HepG2 (cell line): ENCODE data around the gene ANKMY2. TPM values are rescaled to one million over a fixed set of nuclear protein-coding genes. Genes with fewer than 3 reads are reported as not detected.

ENCODE experiments used
- CCAR2 ChIP-seq: fragments of 200-400 bp; formaldehyde crosslinking; optimal IDR thresholded peaks from 2 replicates; pipeline ENCODE3; 2018; ENCODE audit warnings: low read depth, mild to moderate bottlenecking, low read length, moderate library complexity
- EZH2 ChIP-seq: conservative IDR thresholded peaks from 2 replicates; pipeline ENCODE4 v1.6.1; 2012; ENCODE audit warnings: mild to moderate bottlenecking, low read depth, low read length, moderate library complexity
- GABPA ChIP-seq, 2 experiments: IDR thresholded peaks; 2 replicates each; pipeline ENCODE4 v1.6.1; 2011 to 2016; ENCODE audit warnings: low read depth in 2 of 2, low read length in 1 of 2, missing biosample characterization in 1 of 2, missing genetic modification characterization in 1 of 2
- IRX3 ChIP-seq: sonication (generic); formaldehyde crosslinking; IDR thresholded peaks from 2 replicates; pipeline ENCODE4 v1.8.1; 2023; ENCODE audit warnings: mild to moderate bottlenecking, low read depth, missing genetic modification reagents, borderline replicate concordance
- KDM5B ChIP-seq: sonication (generic); formaldehyde crosslinking; IDR thresholded peaks from 2 replicates; pipeline ENCODE4 v1.4.0; 2020; ENCODE audit warnings: missing genetic modification reagents, mild to moderate bottlenecking, borderline replicate concordance
- MIER2 ChIP-seq: IDR thresholded peaks from 2 replicates; pipeline ENCODE4 v1.6.1; 2016; ENCODE audit warnings: missing biosample characterization, missing genetic modification reagents
- PRMT3 ChIP-seq: sonication (generic); formaldehyde crosslinking; IDR thresholded peaks from 2 replicates; pipeline ENCODE4 v1.8.1; 2022; ENCODE audit warnings: low read depth, mild to moderate bottlenecking, moderate library complexity, missing genetic modification reagents, borderline replicate concordance
- SATB2 ChIP-seq: sonication (generic); formaldehyde crosslinking; IDR thresholded peaks from 2 replicates; pipeline ENCODE4 v1.5.0; 2020; ENCODE audit warnings: missing genetic modification reagents
- SMC3 ChIP-seq: IDR thresholded peaks from 2 replicates; pipeline ENCODE4 v1.6.1; 2011; ENCODE audit warnings: low read length, improper control_type of control experiment
- YEATS4 ChIP-seq: sonication (generic); formaldehyde crosslinking; IDR thresholded peaks from 2 replicates; pipeline ENCODE4 v1.4.0; 2020; ENCODE audit warnings: missing genetic modification reagents, borderline replicate concordance
- ZBTB7A ChIP-seq: sonication (generic); formaldehyde crosslinking; IDR thresholded peaks from 2 replicates; pipeline ENCODE4 v1.8.0; 2022; ENCODE audit warnings: mild to moderate bottlenecking, missing genetic modification reagents
- ZNF205 ChIP-seq: IDR thresholded peaks from 2 replicates; pipeline ENCODE4 v1.6.1; 2018; ENCODE audit warnings: missing biosample characterization, missing genetic modification reagents
- ZNF282 ChIP-seq: fragments of 450-650 bp; IDR thresholded peaks from 2 replicates; pipeline ENCODE4 v1.6.1; 2018; ENCODE audit not compliant: partially characterized antibody
- ZNF546 ChIP-seq: sonication (generic); formaldehyde crosslinking; conservative IDR thresholded peaks from 2 replicates; pipeline ENCODE4 v1.8.1; 2023; ENCODE audit warnings: mild to moderate bottlenecking, missing genetic modification reagents
- ZNF552 ChIP-seq: sonication (generic); formaldehyde crosslinking; IDR thresholded peaks from 2 replicates; pipeline ENCODE4 v1.9.0; 2022; ENCODE audit warnings: missing genetic modification reagents, mild to moderate bottlenecking, borderline replicate concordance
- ZNF713 ChIP-seq: sonication (generic); formaldehyde crosslinking; IDR thresholded peaks from 2 replicates; pipeline ENCODE4 v1.4.0; 2020; ENCODE audit warnings: mild to moderate bottlenecking, missing genetic modification reagents
- ZNF747 ChIP-seq: sonication (generic); formaldehyde crosslinking; IDR thresholded peaks from 2 replicates; pipeline ENCODE4 v1.8.1; 2023; ENCODE audit warnings: missing genetic modification reagents, mild to moderate bottlenecking, borderline replicate concordance
- ZNF773 ChIP-seq: sonication (generic); formaldehyde crosslinking; IDR thresholded peaks from 2 replicates; pipeline ENCODE4 v1.4.0; 2020; ENCODE audit warnings: missing genetic modification reagents, borderline replicate concordance
- ZNF777 ChIP-seq: sonication (generic); formaldehyde crosslinking; IDR thresholded peaks from 2 replicates; pipeline ENCODE4 v1.4.0; 2020; ENCODE audit warnings: missing genetic modification reagents
- polyA plus RNA-seq, 8 experiments: library from polyadenylated mRNA; depleted of rRNA in 3 of 8; stranded (reverse) in 7 of 8; unstranded in 1 of 8; fragments of >200 nt; fragmentation: Illumina TruSeq in 4 of 8; extraction: Trizol in 4 of 8; gene quantifications; 2 replicates each; pipeline versions ENCODE4 v1.2.1 to v1.2.3, GENCODE V29; 2011 to 2016; ENCODE audit warnings: low read depth in 4 of 8, missing spikeins in 1 of 8, mixed read lengths in 1 of 8; ENCODE audit not compliant: insufficient read depth in 1 of 8
- total RNA-seq, 5 experiments: library from RNA; depleted of rRNA; stranded (reverse); fragments of >200 nt; fragmentation: Illumina TruSeq; extraction: Trizol; gene quantifications; 2 replicates each; pipeline ENCODE4 v1.2.3, GENCODE V29; 2016; ENCODE audit warnings: low read depth in 1 of 5
- TF ChIP-seq, protein P1 (sequence below): sonication (generic); formaldehyde crosslinking; IDR thresholded peaks from 2 replicates; pipeline ENCODE4 v1.9.0; 2022; ENCODE audit warnings: missing genetic modification reagents, mild to moderate bottlenecking, borderline replicate concordance
- TF ChIP-seq, protein P2 (sequence below): sonication (generic); formaldehyde crosslinking; IDR thresholded peaks from 2 replicates; pipeline ENCODE4 v1.9.0; 2021; ENCODE audit warnings: missing genetic modification reagents, mild to moderate bottlenecking, borderline replicate concordance
- TF ChIP-seq, protein P3 (sequence below): sonication (generic); formaldehyde crosslinking; IDR thresholded peaks from 2 replicates; pipeline ENCODE4 v1.8.1; 2023; ENCODE audit warnings: mild to moderate bottlenecking, missing genetic modification reagents

The ANKMY2 gene
- total and polyA plus RNA-seq, 2 of the 13 experiments (the other 11 are each of a cell fraction or from before 2014, with no cell fraction given) = 12.2 to 21.6 TPM

DNA sequence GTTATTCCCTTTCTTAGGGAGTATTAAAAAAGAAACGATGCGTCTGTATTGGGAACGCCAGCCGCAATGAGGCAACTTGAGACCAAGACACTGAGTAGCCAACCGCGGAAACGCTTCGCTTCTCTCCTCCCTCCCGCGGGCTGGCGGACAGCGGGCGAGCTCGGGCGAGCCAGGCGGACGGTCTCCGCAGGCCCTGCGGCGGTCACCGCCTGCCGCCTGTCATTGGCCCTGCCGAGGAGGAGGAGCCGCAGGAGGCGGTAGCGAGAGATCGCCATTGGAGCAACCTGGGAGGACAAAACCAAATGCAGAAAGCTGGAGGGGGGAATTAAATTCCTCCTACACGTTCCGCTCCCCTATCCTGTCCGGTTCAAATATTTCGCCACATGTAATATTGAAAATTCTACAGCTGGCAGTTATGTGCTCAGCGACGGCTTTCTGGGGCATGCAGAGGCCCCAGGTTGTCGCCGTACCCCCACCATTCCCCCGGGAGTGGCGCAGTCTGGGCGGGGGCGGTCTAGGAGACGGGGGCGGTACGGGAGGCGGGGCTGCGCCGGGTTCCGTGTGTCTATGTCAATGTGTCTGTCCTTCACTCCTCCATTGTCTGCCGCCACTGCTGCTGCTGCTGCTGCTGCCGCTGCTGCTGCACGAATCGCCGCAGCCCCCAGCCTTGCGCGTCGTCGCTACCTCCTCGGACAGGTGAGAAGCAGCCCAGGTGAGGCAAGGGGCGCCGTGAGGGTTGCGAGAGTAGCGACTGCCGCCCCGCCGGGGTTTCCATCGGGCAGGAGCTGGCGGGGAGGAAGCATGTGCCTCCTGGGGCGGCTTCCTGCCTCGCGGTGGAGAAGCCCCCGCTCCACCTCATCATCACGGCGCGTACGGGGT, at the start of gene ANKMY2, which contains the start of gene BZW2 (continued):
- TF ChIP-seq ZNF552 (CRISPR knock-in tag) = peak; percentile 55; the same call in 1 of the 2 replicates
- TF ChIP-seq ZNF282 = no peak
- no peak; the same call in none of the 2 replicates for TF ChIP-seq MIER2 (CRISPR knock-in tag)
- peak; percentile 26; the same call in 1 of the 2 replicates for TF ChIP-seq ZNF546
- TF ChIP-seq, protein P1, sequence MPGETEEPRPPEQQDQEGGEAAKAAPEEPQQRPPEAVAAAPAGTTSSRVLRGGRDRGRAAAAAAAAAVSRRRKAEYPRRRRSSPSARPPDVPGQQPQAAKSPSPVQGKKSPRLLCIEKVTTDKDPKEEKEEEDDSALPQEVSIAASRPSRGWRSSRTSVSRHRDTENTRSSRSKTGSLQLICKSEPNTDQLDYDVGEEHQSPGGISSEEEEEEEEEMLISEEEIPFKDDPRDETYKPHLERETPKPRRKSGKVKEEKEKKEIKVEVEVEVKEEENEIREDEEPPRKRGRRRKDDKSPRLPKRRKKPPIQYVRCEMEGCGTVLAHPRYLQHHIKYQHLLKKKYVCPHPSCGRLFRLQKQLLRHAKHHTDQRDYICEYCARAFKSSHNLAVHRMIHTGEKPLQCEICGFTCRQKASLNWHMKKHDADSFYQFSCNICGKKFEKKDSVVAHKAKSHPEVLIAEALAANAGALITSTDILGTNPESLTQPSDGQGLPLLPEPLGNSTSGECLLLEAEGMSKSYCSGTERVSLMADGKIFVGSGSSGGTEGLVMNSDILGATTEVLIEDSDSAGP = peak; percentile 84
- TF ChIP-seq ZNF773 = no peak
- TF ChIP-seq IRX3 = no peak
- peak; percentile 60; the same call in 1 of the 2 replicates for TF ChIP-seq ZBTB7A
- no peak for TF ChIP-seq PRMT3
- TF ChIP-seq, protein P2, sequence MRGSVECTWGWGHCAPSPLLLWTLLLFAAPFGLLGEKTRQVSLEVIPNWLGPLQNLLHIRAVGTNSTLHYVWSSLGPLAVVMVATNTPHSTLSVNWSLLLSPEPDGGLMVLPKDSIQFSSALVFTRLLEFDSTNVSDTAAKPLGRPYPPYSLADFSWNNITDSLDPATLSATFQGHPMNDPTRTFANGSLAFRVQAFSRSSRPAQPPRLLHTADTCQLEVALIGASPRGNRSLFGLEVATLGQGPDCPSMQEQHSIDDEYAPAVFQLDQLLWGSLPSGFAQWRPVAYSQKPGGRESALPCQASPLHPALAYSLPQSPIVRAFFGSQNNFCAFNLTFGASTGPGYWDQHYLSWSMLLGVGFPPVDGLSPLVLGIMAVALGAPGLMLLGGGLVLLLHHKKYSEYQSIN (CRISPR knock-in tag) = no peak
- no peak for TF ChIP-seq GABPA (IDR thresholded peaks at IDR 0.05; ENCODE audit: low read depth, low read length)
- TF ChIP-seq GABPA (CRISPR knock-in tag; IDR thresholded peaks at IDR 0.05; ENCODE audit: low read depth) = peak; percentile 40; the same call in 1 of the 2 replicates
- peak; percentile 60; the same call in 1 of the 2 replicates for TF ChIP-seq ZNF777 (CRISPR knock-in tag)
- 0 out of 2 replicates have a peak, but pooled peaks have one; percentile 68 for TF ChIP-seq SATB2 (CRISPR knock-in tag)
- TF ChIP-seq EZH2 = no peak
- peak; percentile 94 for TF ChIP-seq YEATS4 (CRISPR knock-in tag)
- peak; percentile 72; the same call in 1 of the 2 replicates for TF ChIP-seq ZNF747 (CRISPR knock-in tag)
- no peak for TF ChIP-seq CCAR2
- no peak for TF ChIP-seq SMC3
- TF ChIP-seq ZNF205 = peak; percentile 13; the same call in 1 of the 2 replicates
- TF ChIP-seq KDM5B (CRISPR knock-in tag) = peak; percentile 77; the same call in 1 of the 2 replicates
- TF ChIP-seq, protein P3, sequence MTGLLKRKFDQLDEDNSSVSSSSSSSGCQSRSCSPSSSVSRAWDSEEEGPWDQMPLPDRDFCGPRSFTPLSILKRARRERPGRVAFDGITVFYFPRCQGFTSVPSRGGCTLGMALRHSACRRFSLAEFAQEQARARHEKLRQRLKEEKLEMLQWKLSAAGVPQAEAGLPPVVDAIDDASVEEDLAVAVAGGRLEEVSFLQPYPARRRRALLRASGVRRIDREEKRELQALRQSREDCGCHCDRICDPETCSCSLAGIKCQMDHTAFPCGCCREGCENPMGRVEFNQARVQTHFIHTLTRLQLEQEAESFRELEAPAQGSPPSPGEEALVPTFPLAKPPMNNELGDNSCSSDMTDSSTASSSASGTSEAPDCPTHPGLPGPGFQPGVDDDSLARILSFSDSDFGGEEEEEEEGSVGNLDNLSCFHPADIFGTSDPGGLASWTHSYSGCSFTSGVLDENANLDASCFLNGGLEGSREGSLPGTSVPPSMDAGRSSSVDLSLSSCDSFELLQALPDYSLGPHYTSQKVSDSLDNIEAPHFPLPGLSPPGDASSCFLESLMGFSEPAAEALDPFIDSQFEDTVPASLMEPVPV (CRISPR knock-in tag) = no peak
- TF ChIP-seq ZNF713 (CRISPR knock-in tag) = 0 out of 2 replicates have a peak, but pooled peaks have one; percentile 62
